NCI-H128 (cell line): ENCODE measurements around the gene CA14.
"Not testable (repeated sequence)": the region's sequence is repeated elsewhere in the genome, so short reads cannot be mapped to it uniquely, and the experiment has no call there.

Experiments
- DNase-seq: peaks from one replicate; lab custom pipeline; 2025; ENCODE audit not compliant: unreplicated experiment; lab: John Stamatoyannopoulos, UW

The CA14 gene

DNA sequence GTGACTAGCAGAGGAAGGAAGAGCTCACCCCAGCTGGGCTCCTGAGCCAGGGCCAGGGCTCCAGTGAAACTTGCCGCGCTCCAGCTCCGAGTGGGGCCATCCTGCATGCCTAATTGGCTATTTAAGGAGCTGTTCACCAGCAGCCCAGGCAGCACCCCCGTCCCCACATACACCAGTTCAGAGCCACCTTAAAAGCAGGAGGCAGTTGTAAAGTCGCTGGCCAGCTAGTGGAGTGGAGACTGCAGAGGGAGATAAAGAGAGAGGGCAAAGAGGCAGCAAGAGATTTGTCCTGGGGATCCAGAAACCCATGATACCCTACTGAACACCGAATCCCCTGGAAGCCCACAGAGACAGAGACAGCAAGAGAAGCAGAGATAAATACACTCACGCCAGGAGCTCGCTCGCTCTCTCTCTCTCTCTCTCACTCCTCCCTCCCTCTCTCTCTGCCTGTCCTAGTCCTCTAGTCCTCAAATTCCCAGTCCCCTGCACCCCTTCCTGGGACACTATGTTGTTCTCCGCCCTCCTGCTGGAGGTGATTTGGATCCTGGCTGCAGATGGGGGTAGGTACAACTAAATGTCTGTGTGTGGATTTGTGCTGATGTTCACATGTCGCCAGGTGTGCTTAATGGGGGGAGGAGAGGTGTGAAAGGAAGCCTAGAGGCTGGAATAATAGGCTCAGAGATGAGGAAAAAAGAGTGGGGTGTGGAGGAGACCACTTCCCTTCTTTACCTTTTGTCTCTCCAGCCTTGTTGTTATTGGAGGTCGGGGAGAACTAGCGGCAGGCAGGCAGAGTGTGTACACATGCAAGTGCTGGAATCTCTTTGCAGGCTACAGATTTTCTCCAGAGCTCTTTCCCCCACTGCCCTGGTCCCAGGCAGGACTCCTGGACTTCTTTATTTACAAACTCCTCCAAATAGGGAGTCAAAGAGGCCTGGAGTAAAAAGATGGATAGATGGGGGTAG, at the start of gene CA14:
TSS of gene CA14 (plus strand) at position 151 of the 962 bp plus-strand sequence. CDS start at position 506, 355 bp downstream.
- DNase-seq = no peak

DNA sequence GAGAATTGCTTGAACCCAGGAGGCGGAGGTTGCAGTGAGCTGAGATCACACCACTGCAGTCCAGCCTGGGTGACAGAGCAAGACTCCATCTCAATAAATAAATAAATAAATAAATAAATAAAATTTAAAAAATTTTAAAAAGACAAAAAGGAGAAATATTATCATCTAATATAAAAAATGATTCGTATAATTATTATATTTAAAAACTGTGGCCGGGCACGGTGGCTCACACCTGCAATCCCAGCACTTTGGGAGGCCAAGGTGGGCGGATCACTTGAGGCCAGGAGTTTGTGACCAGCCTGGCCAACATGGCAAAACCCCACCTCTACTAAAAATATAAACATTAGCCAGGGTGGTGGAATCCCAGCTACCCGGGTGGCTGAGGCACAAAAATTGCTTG, 49.1 kb upstream of the CA14 start:
- not testable (repeated sequence) for DNase-seq

DNA sequence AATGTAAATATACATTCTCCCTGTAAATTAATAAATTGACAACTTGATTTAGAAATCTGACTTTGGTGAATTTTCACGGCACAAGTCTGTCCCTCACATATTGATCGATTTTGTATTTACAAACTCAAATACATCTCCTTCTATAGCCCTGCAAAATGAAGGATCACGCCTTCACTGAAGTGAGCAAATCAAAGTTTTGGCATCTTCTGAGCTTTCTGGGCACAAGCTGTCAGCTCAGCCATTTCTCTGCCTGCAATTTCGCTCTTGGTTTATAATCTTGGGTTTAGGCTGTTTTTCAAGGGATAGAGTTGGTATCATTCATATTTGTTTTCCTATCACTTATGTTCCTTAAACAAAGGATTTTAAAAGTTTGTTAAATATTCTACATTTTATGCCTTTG, 47.5 kb upstream of the CA14 start:
- DNase-seq = no peak

DNA sequence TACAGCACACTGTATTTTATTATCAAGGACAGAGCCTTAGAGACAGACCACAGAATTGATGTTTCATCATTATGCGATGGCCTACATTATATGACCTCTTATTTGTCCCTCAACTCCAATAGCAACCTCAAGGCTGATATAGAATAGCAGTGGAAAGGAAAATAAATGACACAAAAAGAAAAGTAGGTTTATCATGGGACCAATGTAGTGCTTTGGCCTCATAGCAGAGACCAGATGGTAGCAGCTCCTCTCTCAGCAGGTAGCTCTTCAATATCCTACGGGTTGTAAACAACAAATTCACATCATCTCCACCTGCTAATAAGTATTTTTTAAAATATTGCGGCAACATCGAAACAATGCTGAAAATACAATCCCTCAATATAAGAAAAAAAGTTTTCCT, 46.9 kb upstream of the CA14 start:
- DNase-seq = no peak

DNA sequence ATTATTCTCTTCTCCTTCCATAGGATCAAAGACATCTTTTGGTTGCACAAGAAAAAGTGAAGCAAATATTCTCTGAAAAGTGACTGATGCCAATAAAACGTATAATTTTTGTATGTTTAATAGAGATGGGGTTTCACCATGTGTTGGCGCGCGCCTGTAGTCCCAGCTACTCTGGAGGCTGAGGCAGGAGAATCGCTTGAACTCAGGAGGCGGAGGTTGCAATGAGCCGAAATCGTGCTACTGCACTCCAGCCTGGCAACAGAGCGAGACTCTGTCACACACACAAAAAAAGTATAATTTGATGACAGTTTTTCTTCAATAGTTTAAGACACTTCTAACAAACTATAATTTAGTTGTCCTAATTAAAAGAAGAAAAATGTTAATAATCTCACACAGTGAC, 45.5 kb upstream of the CA14 start:
- no peak for DNase-seq

DNA sequence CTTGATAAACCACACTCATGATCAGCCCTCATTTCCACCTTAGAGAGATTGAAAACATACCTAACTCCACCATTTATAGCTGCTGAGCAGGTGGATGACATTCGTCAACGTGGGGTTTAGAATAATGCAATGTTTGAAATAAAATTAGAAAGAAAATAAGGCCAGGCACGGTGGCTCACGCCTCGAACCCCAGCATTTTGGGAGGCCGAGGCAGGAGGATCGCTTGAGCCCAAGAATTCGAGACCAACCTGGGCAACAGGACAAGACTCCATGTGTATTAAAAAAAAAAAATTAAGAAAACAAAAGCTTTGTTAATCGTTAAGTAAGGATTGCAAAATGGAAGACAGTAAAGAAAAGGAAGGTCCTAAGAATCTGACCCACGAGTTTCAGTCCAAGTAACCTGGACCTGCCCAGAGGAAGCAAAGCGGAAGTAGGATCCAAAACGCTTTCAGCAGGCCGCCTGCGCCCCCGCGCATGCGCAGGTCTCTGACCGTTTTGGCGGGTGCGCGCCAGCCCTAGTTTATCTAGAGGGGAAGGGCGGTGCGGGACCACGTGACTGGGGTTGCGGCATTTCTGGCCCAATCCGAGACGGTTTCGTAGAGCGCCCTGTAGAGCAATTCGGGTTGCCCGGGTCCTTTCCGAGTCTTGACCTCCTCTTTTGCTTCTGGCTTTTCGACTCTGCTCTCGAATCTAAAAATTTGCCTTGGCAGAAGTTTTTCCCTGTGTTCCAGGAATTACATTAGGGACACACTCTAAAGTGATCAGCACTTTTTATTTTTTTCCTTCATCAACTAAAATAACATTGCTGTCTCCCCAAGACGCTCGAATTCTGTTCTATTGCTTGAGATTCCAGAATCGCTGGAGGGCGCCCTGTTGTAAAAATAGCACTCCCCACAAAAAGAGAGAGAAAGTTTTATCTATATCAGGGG, 44.1 kb upstream of the CA14 start:
- DNase-seq = peak; percentile 83

DNA sequence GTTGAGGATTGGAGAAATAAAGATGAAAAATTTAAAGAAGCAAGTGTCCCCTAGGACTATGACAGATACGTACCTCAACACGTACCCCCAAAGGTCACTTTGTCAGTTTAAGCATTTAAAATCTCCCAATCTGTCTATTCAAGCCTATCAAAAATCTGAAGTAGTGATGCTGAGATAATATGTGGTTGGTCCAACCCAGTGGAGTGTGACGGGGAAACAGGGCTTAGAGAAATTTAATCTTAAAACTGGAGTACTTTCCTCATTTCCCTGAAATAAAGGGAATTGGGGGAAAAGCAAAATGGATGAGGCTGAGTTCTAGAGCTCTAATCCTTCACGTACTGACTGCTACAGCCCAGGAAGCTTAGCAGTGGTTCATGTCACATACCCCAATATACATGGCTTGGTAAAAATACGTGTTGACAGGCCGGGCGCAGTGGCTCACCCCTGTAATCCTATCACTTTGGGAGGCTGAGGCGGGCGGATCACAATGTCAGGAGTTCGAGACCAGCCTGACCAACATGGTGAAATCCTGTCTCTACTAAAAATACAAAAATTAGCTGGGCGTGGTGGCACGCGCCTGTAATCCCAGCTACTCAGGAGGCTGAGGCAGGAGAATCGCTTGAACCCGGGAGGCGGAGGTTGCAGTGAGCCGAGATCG, 43.3 kb upstream of the CA14 start:
- DNase-seq = not testable (repeated sequence)

DNA sequence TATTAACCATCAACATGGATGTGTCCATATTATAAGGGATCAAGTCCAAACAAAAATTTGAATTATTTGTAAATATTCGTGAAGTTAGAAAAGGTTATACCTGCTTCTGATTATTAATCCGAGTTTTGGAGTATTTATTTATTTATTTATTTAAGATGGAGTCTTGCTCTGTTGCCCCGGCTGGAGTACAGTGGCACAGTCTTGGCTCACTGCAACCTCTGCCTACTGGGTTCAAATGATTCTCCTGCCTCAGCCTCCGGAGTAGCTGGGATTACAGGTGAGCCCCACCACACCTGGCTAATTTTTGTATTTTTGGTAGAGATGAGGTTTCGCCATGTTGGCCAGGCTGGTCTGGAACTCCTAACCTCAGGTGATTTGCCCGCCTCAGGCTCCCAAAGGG, 41.7 kb upstream of the CA14 start:
- not testable (repeated sequence) for DNase-seq

DNA sequence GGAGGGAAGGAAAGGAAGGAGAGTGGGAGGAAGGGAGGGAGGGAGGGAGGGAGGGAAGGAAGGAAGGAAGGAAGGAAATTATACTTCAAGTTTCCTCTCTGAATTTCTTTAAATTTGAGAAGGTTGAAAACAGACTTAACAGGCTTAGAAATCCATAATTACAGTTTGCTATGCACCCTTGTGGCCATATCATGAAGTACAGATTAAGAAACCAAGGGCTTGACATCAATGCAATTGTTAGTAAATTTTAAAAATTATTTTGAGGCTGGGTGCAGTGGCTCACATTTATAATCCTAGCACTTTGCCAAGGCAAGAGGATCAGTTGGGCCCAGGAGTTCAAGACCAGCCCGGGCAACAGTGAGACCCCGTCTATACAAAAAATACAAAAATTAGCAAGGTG, 36.0 kb upstream of the CA14 start:
- no peak for DNase-seq

DNA sequence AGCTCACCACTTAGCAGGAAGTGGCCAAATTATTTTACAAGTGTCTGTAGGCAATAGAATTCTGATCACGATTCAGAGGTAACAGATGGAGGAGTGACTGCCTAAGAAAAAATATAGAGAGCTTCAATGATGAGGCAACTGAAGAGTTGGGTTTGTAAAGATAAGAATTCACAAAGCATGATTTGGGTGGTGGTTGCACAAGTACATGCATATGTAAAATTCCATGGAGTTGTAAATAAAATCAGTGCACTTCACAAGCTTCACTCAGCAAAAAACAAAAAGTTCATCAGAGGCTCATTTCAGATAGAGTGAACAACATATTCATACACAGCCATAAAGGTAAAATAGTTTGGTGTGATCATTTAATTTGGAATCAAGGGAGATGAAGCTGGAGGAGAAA, 32.6 kb upstream of the CA14 start:
- DNase-seq = no peak

DNA sequence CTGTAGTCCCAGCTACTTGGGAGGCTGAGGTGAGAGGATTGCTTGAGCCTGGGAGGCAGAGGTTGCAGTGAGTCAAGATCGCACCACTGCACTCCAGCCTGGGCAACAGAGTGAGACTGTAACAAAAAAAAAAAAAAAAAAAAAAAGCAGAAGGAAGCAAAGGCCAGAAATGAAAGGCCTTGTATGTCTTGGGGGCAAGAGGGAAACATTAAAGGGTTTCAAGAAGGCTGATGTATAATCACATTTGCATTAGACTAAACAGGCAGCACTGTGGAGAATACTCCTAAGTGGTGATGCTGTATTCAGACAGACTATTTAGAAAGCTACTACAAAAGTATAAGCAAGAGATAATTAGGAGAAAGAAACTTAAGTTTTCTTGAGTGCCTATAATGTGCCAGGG, 32.0 kb upstream of the CA14 start:
- no peak for DNase-seq

DNA sequence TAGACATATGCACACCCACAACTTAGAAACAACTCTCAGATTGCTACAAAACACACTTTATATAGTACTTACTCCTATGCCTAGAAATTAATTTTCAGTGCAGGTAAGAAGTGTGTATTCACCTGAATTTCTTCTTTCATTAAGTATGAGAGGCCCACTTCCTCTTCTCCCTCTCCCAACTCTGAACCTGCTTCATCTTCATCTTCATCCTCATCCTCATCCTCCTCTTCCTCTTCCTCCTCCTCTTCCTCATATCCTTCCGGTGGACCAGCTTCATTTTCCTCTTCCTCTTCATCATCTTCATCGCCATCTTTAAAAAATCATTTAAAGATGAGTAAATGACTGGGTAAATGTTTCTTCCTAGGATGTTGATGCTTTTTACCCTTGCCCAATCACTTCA, 31.1 kb upstream of the CA14 start:
- DNase-seq = no peak

DNA sequence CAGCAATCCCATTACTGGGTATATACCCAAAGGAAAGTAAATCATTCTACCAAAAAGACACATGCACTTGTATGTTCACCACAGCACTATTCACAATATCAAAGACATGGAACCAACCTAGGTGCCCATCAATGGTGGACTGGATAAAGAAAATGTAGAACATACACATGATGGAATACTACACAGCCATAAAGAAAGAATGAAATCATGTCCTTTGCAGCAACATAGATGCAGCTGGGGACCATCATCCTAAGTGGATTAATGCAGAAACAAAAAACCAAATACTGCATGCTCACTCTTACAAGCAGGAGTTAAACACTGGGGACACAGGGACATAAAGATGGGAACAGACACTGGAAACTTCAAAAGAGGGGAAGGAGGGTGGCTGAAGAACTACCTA, 30.3 kb upstream of the CA14 start:
- DNase-seq = no peak

DNA sequence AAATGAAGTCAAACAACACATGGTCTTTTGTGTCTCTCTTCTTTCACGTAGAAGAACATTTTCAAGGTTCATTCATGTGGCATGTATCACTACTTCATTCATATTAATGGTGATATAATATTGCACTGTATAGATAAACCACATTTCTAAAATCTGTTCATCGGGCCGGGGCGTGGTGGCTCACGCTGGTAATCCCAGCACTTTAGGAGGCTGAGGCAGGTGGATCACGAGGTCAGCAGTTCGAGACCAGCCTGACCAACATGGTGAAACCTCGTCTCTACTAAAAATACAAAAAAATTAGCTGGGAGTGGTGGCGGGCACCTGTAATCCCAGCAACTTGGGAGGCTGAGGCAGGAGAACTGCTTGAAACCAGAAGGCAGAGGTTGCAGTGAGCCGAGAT, 29.3 kb upstream of the CA14 start:
- DNase-seq = not testable (repeated sequence)

DNA sequence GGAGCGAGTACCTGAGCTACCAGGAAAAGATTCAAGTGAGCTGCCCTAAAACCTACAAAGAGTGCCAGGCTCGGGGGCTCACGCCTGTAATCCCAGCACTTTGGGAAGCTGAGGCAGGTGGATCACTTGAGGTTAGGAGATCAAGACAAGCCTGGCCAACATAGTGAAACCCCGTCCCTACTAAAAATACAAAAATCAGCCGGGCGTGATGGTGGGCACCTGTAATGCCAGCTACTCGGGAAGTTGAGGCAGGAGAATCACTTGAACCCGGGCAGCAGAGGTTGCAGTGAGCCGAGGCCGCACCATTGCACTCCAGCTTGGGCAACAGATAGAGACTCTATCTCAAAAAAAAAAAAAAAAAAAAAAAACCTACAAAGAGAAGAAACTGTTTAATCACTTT, 24.7 kb upstream of the CA14 start:
- DNase-seq = not testable (repeated sequence)

DNA sequence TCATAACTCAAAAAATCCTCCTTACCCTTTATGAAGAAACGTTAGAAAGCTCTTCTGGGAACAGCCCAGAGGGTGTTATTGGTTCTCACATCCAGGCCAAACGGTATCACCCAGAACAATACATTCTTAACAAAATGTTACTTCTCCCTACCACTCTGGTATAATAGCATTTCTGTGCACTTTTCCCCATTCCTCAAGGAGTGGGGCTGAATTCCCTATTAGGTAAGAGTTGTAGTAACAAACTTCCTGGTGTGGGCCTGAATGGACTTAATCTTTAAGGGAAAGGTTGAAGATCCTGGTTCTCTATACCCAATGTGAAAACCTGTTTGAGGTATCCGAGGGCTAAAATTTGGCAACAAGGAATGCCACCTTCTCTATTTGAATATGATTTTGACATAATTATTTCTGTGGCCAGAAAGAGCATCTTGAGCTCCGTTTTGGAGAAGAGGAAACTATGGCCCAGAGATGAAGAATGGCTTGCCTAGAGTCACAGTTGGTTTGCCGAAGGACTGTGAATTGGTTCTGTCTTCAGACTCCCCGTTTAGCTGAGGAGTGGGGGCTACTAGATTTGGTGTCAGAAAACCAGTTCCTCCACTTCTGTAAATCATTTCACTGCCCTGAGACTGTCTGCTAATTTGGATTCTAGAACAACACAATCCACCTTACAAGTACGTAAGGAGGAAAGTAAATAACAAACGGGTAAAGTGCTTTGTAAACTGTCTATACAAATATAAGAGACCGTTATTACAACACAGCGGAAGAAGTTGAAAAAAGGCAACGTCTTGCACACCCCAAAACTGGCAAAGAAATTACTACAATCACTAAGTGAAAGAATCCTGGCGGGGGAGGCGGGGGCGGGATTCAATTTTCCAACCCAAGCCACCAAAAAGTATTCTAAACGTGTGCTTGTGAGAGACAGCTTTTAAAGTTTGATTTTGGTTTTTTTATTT, 23.9 kb upstream of the CA14 start:
- no peak for DNase-seq

DNA sequence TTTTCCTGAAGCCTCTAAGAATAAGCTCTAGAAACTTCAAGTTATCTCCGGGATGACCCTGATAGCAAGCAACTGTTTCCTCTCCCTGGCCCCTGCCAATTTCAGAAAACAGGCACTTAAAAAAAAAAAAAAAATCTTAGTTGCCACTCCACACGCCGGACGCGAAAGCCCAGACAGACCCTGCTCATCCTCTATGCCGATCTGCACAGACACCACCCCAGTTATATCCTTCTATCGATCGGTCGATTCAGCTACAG, 23.3 kb upstream of the CA14 start:
- DNase-seq = no peak

DNA sequence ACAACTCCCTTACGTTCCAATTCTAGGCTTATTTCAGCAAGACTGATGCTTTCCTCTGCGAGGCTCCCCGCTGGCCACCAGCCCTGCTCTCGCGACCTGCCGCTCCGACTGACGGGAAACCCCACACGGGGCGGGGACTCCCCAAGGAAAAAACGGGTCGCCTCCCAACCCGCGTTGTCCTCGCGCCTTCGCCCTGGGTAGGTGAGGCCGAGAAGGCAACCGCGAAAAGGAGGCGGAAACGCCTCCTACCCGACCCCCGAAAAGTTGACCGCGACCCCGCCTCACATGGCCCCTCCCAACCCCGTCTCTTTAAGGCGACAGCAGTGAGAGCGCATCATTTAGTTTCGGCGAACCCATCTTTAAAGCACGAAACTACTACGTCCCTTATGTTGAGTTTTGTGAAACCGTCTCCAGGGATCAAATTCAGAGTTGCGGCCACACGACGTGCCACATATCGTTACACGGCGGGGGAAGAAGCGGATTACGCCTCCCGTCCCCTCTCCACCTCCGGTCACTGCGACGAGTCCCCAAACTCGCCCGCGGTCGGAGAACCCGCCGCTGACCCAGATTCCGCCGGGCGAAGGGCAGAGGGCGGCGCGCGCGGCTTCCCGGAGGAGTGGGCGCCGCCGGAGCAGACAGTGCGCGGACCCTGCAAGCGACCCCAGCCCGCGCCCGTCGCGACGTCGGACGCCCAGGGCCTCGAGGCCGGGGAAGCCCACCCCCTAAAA, 22.8 kb upstream of the CA14 start:
- peak; percentile 43 for DNase-seq

DNA sequence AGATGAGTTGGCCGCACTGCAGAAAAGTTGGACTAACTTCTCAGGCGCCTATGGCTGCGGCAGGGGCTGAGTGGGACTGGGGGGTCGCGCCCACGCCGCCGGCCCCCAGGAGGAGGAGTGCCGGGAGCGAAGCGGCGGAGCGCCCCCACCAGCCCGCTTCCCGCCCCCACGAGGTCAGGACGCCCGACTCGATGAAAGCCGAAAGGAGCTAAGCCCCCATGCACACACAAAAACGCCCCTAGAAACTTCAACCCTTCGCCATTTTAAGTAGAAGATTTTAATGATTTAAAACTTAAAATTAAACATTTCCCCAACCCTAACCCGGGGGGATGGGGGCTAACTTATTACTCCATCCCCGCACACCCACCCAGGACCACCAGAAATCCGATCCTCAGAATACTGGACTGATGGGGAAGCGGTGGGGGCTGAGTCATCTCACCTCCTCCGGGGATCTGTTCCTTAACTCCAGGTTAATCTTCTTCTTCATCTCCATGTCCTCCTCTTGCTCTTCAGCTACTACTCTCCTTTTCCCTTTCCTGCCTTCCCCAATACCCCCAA, 22.2 kb upstream of the CA14 start:
- no peak for DNase-seq
